ENCODE measurements around the gene LCNL1.

Gene LCNL1

GRCh38 chr9:137013571-137013940, 30.8 kb downstream of the LCNL1 start:
- no peak for DNase-seq

GRCh38 chr9:137014166-137014565, 31.4 kb downstream of the LCNL1 start:
- no peak for DNase-seq

GRCh38 chr9:137014776-137015539, 32.2 kb downstream of the LCNL1 start:
- no peak for DNase-seq

DNA sequence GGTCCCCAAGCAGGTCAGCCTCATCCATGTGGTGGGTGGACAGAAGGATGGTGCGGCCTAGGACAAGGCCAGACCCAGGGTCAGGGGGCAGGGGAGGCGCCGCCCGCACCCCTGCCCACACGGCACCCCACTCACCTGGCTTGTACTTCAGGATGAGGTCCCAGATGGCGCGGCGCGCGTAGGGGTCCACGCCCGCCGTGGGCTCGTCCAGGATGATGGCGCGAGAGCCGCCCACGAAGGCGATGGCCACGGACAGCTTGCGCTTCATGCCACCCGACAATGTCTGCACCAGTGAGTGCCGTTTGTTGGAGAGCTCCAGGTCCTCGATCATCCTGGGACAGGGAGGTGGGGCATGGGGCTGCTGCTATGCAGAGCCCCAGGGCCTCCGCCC, 32.7 kb downstream of the LCNL1 start:
- no peak for DNase-seq

- no peak for DNase-seq
These were observed 33.2 kb downstream of the LCNL1 start for GRCh38 chr9:137015976-137016375.

- DNase-seq: no peak
These were observed 33.6 kb downstream of the LCNL1 start for GRCh38 chr9:137016436-137016835.

DNA sequence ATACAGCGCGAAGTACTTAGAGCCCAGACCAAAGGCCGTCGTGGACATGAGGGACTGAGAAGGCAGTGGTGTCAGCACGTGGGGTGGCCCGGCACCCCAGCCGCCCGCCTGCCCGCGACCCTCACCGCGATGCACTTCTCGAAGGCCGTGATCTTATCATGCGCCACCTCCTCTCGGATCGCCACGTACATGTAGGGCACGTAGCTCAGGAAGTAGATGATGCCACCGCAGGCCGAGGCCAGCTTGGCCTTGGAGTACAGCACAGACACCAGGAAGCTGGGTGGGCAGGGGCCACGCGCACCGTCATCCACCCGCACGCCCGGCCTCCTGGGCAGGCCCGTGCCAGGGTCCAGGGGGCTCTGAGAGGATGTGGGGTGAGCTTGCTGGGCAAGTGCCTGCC, 34.3 kb downstream of the LCNL1 start:
- no peak for DNase-seq

- no peak for DNase-seq
These were observed 35.2 kb downstream of the LCNL1 start for GRCh38 chr9:137017791-137018497.

GRCh38 chr9:137018761-137019559, 36.2 kb downstream of the LCNL1 start:
- no peak for DNase-seq

DNA sequence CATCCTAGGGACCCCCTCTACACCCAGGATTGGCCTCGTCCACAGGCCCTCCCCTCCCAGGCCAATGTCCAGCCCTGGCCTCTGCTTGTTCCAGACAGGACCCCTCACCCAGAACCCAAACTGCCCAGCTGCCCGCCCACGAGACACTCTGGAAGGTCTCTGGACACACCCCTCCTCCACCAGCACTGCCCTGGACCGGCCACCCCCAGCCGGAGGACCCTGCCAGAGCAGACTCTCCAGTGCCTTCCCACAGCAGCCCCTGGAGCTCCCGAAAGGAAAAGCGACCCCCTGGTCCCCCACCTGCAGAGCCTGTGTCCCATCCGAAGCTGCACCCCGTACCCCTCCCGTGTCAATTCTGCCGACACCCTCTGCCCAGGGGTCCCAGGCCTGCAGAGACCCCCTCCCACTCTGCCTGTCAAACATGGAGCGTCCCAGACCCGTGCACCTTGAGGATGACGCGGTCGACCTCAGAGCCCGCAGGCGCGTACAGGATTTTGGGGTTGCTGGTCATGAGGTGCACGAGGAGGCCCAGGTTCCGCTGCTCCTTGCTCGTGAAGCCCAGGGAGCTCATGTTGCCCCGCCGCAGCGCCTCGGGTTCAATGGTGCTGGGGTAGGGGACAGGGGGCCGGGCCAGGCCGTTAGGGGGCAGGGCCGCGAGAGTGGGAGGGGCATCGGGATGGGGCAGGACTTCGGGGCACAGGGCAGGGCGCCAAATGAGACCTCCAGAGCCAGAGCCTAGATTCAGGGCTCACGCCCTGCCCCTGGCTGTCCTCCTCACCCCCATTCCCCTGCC, 37.3 kb downstream of the LCNL1 start:
- DNase-seq: no peak

- no peak for DNase-seq
These were observed 38.2 kb downstream of the LCNL1 start for GRCh38 chr9:137020771-137021567.

GRCh38 chr9:137021568-137021978, 38.8 kb downstream of the LCNL1 start:
- no peak for DNase-seq

DNA sequence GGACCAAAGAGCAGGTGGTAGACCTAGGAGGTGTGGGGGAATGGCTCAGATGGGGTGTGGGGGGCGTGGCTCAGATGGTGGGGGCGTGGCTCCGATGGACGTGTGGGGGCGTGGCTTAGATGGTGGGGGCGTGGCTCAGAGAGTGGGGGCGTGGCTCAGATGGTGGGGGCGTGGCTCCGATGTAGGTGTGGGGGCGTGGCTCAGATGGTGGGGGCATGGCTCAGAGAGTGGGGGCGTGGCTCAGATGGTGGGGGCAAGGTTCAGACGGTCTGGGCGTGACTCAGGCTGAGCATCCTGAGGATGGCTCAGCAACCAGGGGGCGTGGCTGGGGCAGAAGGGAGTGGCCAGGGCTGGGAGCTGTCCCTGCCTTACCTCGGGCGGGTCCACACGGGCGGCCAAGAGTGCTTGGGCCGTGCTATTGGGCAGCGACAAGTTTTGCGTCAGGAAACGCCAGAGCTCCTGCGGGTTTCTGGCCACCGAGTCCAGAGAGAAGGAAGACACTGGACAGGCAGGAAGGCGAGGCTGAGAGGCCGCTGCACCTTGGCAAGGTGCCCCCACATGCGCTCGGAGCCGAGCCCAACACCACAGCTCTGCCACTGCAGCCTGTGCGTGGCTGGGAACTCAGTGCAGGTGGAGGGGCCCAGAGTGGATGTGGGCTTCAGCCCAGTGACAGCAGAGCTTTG, 39.3 kb downstream of the LCNL1 start:
- DNase-seq: peak; percentile 69

- DNase-seq: no peak
These were observed 39.8 kb downstream of the LCNL1 start for GRCh38 chr9:137022662-137023008.

DNA sequence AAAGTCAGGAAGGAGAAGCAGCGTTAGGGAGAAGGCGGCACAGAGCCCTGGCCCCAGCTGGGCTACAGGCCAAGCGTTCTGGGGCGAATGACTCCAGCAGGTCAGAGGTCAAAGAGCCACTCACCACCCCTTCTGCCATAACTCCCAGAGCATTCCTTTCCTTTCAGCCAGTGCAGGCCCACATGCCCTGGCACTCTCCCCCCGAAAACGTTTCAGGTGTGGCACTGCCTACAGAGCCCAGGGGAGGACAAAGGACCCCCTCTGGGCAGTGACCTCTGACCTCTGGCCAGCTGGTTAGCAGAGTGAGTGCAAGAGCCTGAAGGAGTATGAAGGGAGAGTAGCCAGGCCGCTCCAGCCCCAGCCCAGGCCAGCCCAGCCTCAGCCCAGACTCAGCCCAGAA, 40.4 kb downstream of the LCNL1 start:
- DNase-seq: no peak

- no peak for DNase-seq
These were observed 40.8 kb downstream of the LCNL1 start for GRCh38 chr9:137023583-137023991.

DNA sequence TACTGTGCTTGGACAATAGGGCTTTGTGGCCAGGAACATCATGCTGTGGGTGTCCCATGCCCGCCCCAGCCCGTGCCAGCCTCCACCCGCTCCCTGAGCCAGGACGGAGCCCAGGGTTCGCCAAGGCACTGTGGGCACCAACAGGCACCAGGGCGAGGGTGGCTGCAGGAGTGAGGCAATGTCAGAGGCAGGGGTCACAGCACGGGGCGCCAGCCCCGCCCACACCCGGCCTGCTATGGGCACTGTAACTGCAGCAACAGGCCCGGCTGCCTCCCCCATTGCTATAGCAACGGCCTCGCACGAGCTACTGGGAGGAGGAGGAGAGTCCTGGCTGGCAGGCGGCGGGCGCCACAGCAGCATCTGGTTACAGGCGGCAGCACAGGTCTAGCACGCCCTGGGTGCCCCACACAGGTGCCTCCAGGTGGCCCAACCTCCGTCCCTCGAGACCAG, 42.7 kb downstream of the LCNL1 start:
- no peak for DNase-seq

GRCh38 chr9:137026384-137026783, 43.6 kb downstream of the LCNL1 start:
- DNase-seq: no peak

DNA sequence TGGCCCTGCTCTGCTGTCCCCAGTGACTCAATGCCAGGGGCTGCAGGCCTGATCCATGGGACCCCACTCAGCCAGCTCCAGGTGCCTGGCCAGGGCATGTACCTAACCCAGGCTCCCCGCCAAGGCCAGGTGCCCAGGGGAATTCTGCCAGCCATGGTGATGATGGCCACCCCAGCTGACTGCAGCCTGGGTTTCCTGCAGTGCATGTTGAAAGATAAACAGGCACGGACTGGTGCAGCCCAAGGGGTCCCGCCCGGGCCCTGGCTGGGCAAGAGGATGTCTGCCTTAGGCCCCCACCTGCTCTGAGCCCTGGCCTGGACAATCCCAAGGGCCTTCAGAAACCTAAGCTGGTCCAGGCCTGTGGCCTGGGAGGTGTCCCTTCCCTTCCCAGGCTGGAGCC, 44.0 kb downstream of the LCNL1 start:
- DNase-seq: no peak

DNA sequence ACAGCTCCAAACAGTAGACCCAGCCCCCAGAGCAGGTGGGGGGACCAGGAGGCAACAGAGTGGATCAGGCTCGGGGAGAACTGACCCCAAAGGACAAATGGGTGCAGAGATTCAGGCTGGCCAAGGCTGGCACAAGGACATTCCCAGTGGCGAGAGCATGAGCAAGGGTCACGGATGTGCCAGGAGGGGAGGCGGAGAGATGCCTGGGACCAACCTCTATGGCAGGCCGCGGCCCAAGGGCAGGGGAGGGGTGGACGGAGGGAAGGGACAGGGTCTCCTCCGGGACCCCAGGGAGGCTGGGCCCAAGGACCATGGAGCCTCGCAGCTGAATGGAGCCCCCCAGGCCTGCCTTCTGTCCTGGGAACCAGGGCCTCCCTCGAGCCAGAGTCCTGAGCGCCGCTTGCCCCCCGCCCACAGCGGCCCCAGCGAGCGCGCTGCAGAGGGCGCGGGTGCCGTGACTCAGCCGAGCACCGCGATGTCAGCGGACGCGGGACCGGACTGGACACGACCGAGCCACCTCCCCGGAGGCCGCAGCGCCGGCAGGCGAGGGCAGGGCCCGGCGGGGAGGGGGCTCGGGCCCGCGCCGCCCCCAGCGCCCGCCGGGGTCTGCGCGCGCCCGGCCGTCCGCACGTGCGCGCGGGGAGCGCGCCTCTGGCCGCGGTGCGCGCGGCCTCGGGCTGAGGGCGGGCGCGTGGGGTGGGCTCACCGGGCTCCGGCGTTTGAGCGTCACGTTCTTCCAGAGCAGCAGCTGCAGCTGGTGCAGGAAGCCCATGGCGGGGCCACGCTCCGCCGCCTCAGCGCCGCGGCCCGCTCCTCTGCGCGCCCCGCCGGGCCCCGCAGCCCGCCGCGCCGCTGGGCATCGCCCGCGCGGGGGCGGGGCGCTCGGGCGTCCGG, 44.8 kb downstream of the LCNL1 start, which contains the start of gene ABCA2:
Gene ABCA2 (minus strand): TSS at position 869 of the 894 bp plus-strand sequence. CDS start 97 bp downstream, at position 772.
- DNase-seq: no peak
